Measurements from ENCODE around the gene CIC. TPM values are rescaled to one million over a fixed set of nuclear protein-coding genes. Genes with fewer than 3 reads are reported as not detected.

CIC gene
- total and polyA plus RNA-seq, 10 of the 15 experiments (the other 5 are each of a cell fraction or from before 2014, with no cell fraction given) = 0.18 to 50.6 (median 7.1) TPM

- no peaks in the 10 kb centered on the region for H3K9me3 ChIP-seq (replicated peaks; ENCODE audit: control insufficient read depth, insufficient read depth, low read length)
- ATAC-seq (no peak), FAIRE-seq (no peak), DNase-seq (ENCODE audit: low read depth, low spot score) (no peak)
- TF ChIP-seq POU2F2 (IDR thresholded peaks at IDR 0.05; ENCODE audit: borderline replicate concordance, low read depth, low read length) = no peak
- TF ChIP-seq HDAC2 (IDR thresholded peaks at IDR 0.05) = no peak
- TF ChIP-seq PAX5 (IDR thresholded peaks at IDR 0.05; ENCODE audit: borderline replicate concordance, low read depth, low read length) = no peak
- H4K20me1 ChIP-seq (ENCODE audit: control insufficient read depth, insufficient read depth) = no peaks in the 10 kb centered on the region; the same call in 1 of the 2 replicates
- H3K4me3 ChIP-seq = no peak overlapping the region
- intact Hi-C loops (cut with micrococcal nuclease; ENCODE audit: unreplicated experiment) (no loop called here), in situ Hi-C loops (cut with MboI) (no loop called here)
- no peak overlapping the region for H2AFZ ChIP-seq (ENCODE audit: control insufficient read depth, low read depth, low read length)
- WGBS (ENCODE audit: insufficient coverage, insufficient replicate concordance, low lambda C conversion rate, missing lambda C conversion rate) = 94% methylated on average over 17 of the region's 22 CpGs
- BruUV-seq (replicated peaks) = no TSS peak
- ChIA-PET SMC1A (ENCODE audit: uncharacterized antibody, unreplicated experiment) (interaction anchor here (1.3 to 1.6 kb wide), 3 partner anchors 27 to 34 kb away, joined by 4 read pairs; no protein-coding TSS in a partner anchor), RAD21 (ENCODE audit: unreplicated experiment) (no interaction called here), POLR2A (interaction anchor here (0.6 to 1.0 kb wide), 2 partner anchors 32 to 64 kb away, joined by 3 to 4 read pairs; partner anchors contain the start of gene GSK3A), CTCF (interaction anchor here (0.7 to 1.4 kb wide), 2 partner anchors 28 to 29 kb away, joined by 3 to 4 read pairs; no protein-coding TSS in a partner anchor)
- H3K27me3 ChIP-seq (replicated peaks in 1 of 2; ENCODE audit: control insufficient read depth in 2 of 2, insufficient read depth in 2 of 2, low read length in 1 of 2) = no peaks in the 10 kb centered on the region
- no peak overlapping the region; the same call in 1 of the 2 replicates for H3K4me2 ChIP-seq (ENCODE audit: control insufficient read depth, insufficient read depth)
- H3K79me2 ChIP-seq (ENCODE audit: control insufficient read depth, insufficient read depth, low read length) = peaks cover 36% of the 10 kb centered on the region
- H3K36me3 ChIP-seq (ENCODE audit: control insufficient read depth in 2 of 2, insufficient read depth in 2 of 2, low read length in 1 of 2) = peaks cover 3 to 19% of the 10 kb centered on the region in 2 experiments; a peak in 3 of 4 replicates
- H3K9ac ChIP-seq (ENCODE audit: control insufficient read depth, insufficient read depth, low read length) = no peak overlapping the region
- H3K27ac ChIP-seq (ENCODE audit: control insufficient read depth, insufficient read depth) = no peak overlapping the region
- H3K4me1 ChIP-seq (ENCODE audit: control insufficient read depth, insufficient read depth, low read length) = peaks cover 35% of the 10 kb centered on the region
These were observed 5.1 kb downstream of the CIC start for GRCh38 chr19:42274065-42274682.

- no peak overlapping the region for H2AFZ ChIP-seq (ENCODE audit: control insufficient read depth, low read depth, low read length)
- intact Hi-C loops (cut with micrococcal nuclease; ENCODE audit: unreplicated experiment) (no loop called here), in situ Hi-C loops (cut with MboI) (loop anchor here (5.0 kb wide), 1 partner anchor 143 kb away; the partner anchor contains the start of gene POU2F2)
- SMC1A ChIA-PET (ENCODE audit: uncharacterized antibody, unreplicated experiment) = interaction anchor here (1.3 to 1.6 kb wide), 3 partner anchors 28 to 35 kb away, joined by 4 read pairs; no protein-coding TSS in a partner anchor
- peaks cover 3 to 19% of the 10 kb centered on the region in 2 experiments; a peak in 3 of 4 replicates for H3K36me3 ChIP-seq (ENCODE audit: control insufficient read depth in 2 of 2, insufficient read depth in 2 of 2, low read length in 1 of 2)
- peaks cover 40% of the 10 kb centered on the region for H3K4me1 ChIP-seq (ENCODE audit: control insufficient read depth, insufficient read depth, low read length)
- ATAC-seq = no peak
- 92% methylated on average over 7 of the region's 7 CpGs for WGBS (ENCODE audit: insufficient coverage, insufficient replicate concordance, low lambda C conversion rate, missing lambda C conversion rate)
- no peaks in the 10 kb centered on the region for H3K9me3 ChIP-seq (replicated peaks; ENCODE audit: control insufficient read depth, insufficient read depth, low read length)
- RAD21 ChIA-PET (ENCODE audit: unreplicated experiment) = no interaction called here
- no peaks in the 10 kb centered on the region for H3K27me3 ChIP-seq (replicated peaks in 1 of 2; ENCODE audit: control insufficient read depth in 2 of 2, insufficient read depth in 2 of 2, low read length in 1 of 2)
- peaks cover 32% of the 10 kb centered on the region for H3K79me2 ChIP-seq (ENCODE audit: control insufficient read depth, insufficient read depth, low read length)
- no peaks in the 10 kb centered on the region; the same call in 1 of the 2 replicates for H4K20me1 ChIP-seq (ENCODE audit: control insufficient read depth, insufficient read depth)
- CTCF ChIA-PET = interaction anchor here (1.3 to 1.4 kb wide), 2 partner anchors 21 to 30 kb away, joined by 3 to 4 read pairs; no protein-coding TSS in a partner anchor
- no peak for TF ChIP-seq BRCA1 (IDR thresholded peaks at IDR 0.05; ENCODE audit: low read depth, low read length)
- no peak for TF ChIP-seq SMAD5 (IDR thresholded peaks at IDR 0.05; ENCODE audit: low read depth)
- TF ChIP-seq CTCF (IDR thresholded peaks at IDR 0.05 in 2 of 3, conservative IDR thresholded peaks at IDR 0.05 in 1 of 3; ENCODE audit: control insufficient read depth in 2 of 3, extremely low read depth in 1 of 3, insufficient read depth in 1 of 3, low read depth in 3 of 3, low read length in 3 of 3) = no peak
- no peak for TF ChIP-seq ZBED1 (IDR thresholded peaks at IDR 0.05; ENCODE audit: borderline replicate concordance)
- no peak for TF ChIP-seq E2F4 (IDR thresholded peaks at IDR 0.05; ENCODE audit: low read depth, low read length)
- no peak overlapping the region for H3K9ac ChIP-seq (ENCODE audit: control insufficient read depth, insufficient read depth, low read length)
- no peak for DNase-seq (ENCODE audit: low read depth, low spot score)
- H3K4me2 ChIP-seq (ENCODE audit: control insufficient read depth, insufficient read depth) = peak overlapping the region; percentile 22; the same call in 1 of the 2 replicates
- H3K4me3 ChIP-seq = no peak overlapping the region
- no peak for FAIRE-seq
- POLR2A ChIA-PET = no interaction called here
- no peak overlapping the region for H3K27ac ChIP-seq (ENCODE audit: control insufficient read depth, insufficient read depth)
- no TSS peak for BruUV-seq (replicated peaks)
These were observed 6.1 kb downstream of the CIC start for GRCh38 chr19:42275103-42275502.

Data from GM12878 (cell line).